Measurements from ENCODE around the gene TMEM190.

TMEM190 gene

GRCh38 chr19:55365964-55366363 is 10.7 kb upstream of the TMEM190 start:
- no peak for DNase-seq
- intact Hi-C loops (cut with DNase I): no loop called here

DNA sequence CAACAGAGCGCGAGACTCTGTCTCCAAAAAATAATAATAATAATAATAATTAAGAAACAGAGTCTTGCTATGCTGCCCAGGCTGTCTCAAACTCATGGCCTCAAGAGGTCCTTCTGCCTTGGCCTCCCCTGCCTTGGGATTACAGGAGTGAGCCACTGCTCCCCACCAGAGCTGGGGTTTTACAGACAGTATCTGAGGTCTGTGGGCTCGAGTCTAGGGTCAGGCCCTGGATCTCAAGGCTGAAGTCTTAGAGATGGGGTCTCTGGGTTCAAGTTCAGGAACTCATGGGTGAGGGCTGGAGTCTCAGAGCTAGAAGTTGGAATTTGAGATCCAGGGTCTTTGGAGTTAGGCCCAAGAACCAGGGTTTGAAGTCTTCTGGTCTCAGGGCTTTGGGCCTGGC is 9.8 kb upstream of the TMEM190 start:
- intact Hi-C loops (cut with DNase I): no loop called here
- DNase-seq: no peak

GRCh38 chr19:55368106-55368505 is 8.5 kb upstream of the TMEM190 start:
- DNase-seq: no peak
- intact Hi-C loops (cut with DNase I): no loop called here

GRCh38 chr19:55368701-55369563 is 7.7 kb upstream of the TMEM190 start:
- no peak for DNase-seq
- intact Hi-C loops (cut with DNase I): no loop called here

DNA sequence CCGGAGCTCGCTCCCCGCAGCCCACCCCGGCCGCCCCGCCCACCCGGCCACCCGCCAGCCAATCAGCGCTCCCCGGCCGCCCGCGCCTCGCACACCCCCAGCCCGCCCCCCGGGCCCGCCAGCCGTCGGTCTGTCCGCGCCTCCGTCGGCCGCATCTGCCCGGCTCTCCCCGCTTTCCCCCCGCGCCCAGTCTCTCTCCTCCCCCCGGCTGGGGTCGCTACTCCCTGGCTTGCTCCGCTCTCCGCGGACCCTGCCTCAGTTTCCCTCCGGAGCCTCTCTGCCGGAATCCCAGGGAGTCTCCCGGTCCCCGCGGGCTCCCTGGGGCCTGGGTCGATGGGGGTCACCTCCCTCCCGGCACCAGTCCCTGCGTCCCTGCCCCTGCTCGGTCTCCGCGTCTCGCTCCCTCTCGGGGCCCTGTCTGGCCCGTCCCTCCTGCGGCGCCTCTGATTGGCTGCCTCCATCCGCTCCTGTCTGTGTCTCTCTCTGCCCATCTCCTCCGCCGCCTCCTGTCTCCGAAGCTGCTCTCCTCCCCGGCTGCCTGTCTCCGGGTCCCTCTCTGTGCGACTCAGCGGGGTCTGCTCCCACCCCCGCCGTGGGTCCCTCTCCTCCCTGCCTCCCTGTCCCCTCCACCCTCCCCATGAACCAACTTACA is 6.8 kb upstream of the TMEM190 start:
- no peak for DNase-seq
- intact Hi-C loops (cut with DNase I): no loop called here

DNA sequence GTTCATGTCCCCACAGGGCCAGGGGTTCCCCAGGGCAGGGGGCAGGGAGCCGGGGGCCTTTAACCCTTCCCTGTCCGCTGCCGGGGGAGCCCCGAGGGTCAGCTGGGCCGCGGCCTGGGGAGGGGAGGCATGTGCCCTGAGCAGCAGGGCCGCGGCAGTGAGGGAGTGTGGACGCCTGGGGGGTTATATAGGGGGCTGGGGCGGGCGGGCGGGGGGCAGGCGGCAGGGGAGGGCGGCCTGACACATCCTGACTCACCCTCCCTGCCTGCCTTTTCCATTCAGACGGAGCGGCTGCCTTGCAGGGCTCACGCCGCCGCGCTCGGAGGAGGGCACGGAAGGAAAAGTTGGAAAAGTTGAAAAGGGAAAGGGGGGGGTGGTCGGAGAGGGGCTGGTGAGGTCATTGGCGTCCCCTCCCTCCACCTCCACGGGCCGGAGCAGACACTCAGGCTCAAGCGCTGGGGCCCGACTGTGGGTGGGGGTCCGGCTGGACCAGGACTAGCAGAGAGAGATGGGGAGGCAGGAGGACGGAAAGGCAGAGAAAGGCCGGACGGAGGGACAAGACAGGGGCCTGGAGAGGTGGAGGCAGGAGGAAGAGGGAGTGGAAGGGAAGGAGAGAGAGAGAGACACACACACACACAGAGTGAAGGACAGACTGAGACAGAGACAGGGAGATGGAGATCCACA is 6.2 kb upstream of the TMEM190 start, which contains the start of gene IL11:
TSS of gene IL11 (minus strand) at position 159 of the 684 bp plus-strand sequence. CDS start at position 6, 153 bp downstream.
- no peak for DNase-seq
- intact Hi-C loops (cut with DNase I): no loop called here

- intact Hi-C loops (cut with DNase I): no loop called here
- no peak for DNase-seq
Observed at GRCh38 chr19:55372316-55373081, 4.1 kb upstream of the TMEM190 start.

GRCh38 chr19:55373306-55373992 is 3.2 kb upstream of the TMEM190 start:
- intact Hi-C loops (cut with DNase I): no loop called here
- DNase-seq: no peak

GRCh38 chr19:55373993-55374757 is 2.5 kb upstream of the TMEM190 start:
- no peak for DNase-seq
- intact Hi-C loops (cut with DNase I): no loop called here

DNA sequence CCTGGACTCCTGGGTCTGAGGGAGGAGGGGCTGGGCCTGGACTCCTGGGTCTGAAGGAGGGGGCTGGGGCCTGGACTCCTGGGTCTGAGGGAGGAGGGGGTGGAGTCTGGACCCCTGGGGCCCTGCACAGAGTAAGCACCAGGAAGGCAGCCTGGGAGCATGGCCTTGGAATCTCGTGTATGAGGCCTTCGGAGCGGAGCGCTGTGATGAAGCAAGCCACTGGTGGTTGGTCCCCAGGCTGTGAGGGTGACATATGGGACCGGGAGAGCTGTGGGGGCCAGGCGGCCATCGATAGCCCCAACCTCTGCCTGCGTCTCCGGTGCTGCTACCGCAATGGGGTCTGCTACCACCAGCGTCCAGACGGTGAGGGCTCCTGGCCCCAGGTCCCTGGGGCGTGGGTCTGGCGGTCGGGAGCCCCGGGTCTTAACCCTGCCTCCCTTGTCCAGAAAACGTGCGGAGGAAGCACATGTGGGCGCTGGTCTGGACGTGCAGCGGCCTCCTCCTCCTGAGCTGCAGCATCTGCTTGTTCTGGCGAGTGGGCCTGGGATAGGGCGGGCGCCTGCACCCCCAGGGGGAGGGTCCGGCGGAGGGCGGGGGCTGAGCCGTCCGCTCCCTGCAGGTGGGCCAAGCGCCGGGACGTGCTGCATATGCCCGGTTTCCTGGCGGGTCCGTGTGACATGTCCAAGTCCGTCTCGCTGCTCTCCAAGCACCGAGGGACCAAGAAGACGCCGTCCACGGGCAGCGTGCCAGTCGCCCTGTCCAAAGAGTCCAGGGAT is 918 bp downstream of the TMEM190 start:
- intact Hi-C loops (cut with DNase I): no loop called here
- DNase-seq: no peak

GRCh38 chr19:55379174-55379573 is 2.5 kb downstream of the TMEM190 start:
- intact Hi-C loops (cut with DNase I): no loop called here
- DNase-seq: no peak

GRCh38 chr19:55382013-55382412 is 5.4 kb downstream of the TMEM190 start:
- intact Hi-C loops (cut with DNase I): loop anchor here (5.0 kb wide), 2 partner anchors 40 to 80 kb away; no protein-coding TSS in a partner anchor
- no peak for DNase-seq

DNA sequence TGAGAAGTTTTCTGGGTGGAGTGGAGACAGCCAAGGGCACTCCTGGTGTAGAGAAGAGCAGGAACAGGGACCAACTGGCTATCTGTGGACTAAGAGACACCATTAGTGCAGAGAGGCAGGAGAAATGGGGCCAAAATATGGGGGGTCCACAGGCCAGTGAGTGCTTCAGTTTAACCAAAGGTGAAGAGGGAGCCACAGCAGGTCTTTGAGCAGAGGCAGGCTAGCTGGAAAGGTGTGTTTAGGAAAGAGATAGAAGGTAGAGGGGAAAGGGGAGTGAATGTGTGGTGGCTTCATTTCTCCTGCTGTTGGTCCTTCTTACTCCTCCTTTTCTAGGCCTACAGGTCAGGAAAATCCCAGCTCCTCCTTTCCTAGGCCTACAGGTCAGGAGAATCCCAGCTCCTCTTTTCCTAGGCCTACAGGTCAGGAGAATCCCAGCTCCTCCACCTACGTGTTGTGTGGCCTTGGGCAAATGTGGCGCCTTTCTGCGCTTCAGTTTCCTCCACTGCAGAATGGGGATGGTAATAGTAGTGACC is 6.0 kb downstream of the TMEM190 start:
- intact Hi-C loops (cut with DNase I): loop anchor here (5.0 kb wide), 2 partner anchors 40 to 80 kb away; no protein-coding TSS in a partner anchor

GRCh38 chr19:55383279-55384130 is 6.9 kb downstream of the TMEM190 start:
- peak in 41 of 42 donors; percentile 27 to 73 (median 52) for DNase-seq
- intact Hi-C loops (cut with DNase I): loop anchor here (5.0 kb wide), 2 partner anchors 41 to 81 kb away; no protein-coding TSS in a partner anchor

More for the DNA sequence above, 6.0 kb downstream of the TMEM190 start:
- DNase-seq: no peak

GRCh38 chr19:55384131-55384919 is 7.7 kb downstream of the TMEM190 start, which contains the start of gene TMEM238:
TSS of gene TMEM238 (minus strand) at chr19:55384292. CDS start at chr19:55384259, 33 bp downstream.
- peak in 29 of 42 donors; percentile 6 to 58 (median 25) for DNase-seq
- intact Hi-C loops (cut with DNase I): loop anchor here (5.0 kb wide), 2 partner anchors 42 to 82 kb away; no protein-coding TSS in a partner anchor

Data from head of caudate nucleus (tissue), 42 donors.